ENCODE results near the gene EFCAB8.

EFCAB8 gene

DNA sequence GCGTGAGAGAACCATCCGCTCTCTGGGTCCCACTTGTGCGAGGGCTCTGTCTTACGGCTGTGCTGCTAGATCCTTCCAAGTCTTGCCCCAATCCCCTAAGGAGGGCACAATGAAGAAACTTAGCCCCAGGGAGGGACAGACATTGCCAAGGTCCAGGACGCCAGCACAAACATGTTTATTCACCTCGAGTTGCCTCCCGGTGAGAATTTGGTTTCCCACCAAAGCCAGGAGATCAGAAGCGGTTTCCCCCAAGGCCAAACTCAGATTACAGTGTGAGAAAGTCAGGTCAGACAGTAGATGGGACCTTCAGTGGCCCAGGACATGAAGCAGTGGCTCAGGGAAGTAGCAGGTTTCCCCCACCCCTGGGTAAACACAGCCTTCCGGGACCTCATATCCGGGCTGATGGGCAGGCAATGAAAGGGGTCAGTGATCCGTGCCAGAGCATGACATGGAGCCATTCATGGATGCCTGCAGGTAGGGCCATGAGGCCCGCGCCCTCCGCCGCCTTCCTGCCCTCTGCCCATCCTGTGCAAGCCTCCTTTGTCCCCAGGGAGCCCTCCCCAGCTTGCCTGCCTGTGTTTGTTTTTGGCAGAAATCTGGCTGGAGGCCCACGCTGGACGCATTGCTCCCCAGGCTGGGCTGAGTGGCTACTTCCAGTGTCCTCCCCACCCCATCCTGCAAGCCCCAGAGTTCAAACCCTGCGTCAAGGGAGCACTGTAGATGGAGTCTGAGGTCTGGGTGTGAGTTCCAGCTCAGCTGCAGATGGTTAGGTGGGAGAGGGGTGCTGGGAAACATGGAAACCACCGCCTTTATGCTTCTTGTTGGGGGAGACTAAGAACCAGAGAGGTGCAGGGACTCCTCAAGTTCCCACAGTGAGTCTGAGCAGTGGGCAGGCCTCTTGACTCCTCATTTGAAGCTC, 150.8 kb downstream of the EFCAB8 start:
- no peak for FAIRE-seq

DNA sequence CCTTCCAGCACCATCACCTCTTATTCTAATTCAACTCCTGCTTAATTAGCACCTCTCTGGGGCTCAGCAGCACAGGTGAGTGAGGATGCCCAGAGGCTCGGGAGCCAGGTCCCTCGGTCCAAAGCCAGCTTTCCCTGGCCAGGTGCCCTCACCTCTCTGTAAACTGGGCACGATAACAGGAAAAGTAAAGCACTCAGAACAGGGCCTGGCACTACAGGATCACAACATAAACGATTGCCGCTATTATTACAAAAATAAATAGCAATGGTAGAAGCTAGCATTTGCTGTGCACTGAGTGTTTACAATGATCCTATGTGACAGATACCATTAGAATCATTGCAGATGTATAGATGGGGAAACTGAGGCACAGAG, 151.4 kb downstream of the EFCAB8 start:
- no peak for FAIRE-seq

DNA sequence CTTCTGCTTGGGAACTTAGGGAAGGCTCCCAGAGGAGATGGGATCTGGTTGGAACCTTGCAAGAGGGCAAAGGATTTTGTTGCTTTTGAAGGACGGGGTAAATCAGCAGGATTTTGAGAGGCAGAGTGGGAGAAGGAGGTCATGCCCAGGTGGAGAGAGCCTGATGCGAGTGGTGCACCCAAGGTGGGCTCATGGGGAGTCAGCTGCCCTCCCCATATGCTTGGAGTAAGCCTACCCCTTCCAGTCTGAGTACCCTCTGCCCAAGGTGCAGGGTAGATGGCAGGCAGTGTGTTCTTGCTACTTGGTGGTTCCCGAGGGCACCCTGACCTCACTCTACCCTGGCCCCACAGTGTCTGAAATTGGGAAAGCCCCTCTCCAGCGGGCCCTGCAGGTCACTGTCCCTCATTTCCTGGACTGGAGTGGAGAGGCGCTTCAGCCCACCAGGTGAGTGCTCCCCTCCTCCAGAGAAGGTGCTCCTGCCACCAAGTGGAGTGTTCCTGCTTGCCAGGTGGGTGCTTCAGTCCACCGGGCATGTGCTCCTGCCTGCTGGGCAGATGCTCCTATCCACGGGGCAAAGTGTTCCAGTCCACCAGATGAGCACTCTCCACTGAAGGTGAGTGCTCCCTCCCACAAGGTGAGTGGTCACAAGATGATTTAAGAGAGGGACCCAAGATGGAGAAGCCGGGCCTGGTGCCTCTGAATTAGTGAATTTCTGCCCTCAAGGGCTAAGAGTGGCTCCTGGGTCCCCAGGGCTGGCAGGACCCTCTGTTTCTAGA, 152.1 kb downstream of the EFCAB8 start:
- FAIRE-seq: no peak

Measured in A204.1 (cell line).